WI38 (cell line): ENCODE data around the gene P2RY12.

Source experiments
- H3K4me3 ChIP-seq: 2 replicates; pipeline ENCODE4 v1.5.1; 2011; ENCODE audit warnings: low read depth, mild to moderate bottlenecking, control low read depth, low read length
- TF ChIP-seq, protein P1 (sequence below): IDR thresholded peaks from 2 replicates; pipeline ENCODE4 v1.5.1; 2012; ENCODE audit warnings: low read depth, mild to moderate bottlenecking, control low read depth, low read length

Gene P2RY12

GRCh38 chr3:151309566-151309965 lies 75.0 kb downstream of the P2RY12 start:
- TF ChIP-seq, protein P1, sequence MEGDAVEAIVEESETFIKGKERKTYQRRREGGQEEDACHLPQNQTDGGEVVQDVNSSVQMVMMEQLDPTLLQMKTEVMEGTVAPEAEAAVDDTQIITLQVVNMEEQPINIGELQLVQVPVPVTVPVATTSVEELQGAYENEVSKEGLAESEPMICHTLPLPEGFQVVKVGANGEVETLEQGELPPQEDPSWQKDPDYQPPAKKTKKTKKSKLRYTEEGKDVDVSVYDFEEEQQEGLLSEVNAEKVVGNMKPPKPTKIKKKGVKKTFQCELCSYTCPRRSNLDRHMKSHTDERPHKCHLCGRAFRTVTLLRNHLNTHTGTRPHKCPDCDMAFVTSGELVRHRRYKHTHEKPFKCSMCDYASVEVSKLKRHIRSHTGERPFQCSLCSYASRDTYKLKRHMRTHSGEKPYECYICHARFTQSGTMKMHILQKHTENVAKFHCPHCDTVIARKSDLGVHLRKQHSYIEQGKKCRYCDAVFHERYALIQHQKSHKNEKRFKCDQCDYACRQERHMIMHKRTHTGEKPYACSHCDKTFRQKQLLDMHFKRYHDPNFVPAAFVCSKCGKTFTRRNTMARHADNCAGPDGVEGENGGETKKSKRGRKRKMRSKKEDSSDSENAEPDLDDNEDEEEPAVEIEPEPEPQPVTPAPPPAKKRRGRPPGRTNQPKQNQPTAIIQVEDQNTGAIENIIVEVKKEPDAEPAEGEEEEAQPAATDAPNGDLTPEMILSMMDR: no peak
- H3K4me3 ChIP-seq: no peak overlapping the region

- TF ChIP-seq, protein P1: no peak
- H3K4me3 ChIP-seq: no peak overlapping the region
Measured at GRCh38 chr3:151307583-151308488, 76.7 kb downstream of the P2RY12 start.

GRCh38 chr3:151307131-151307530 lies 77.4 kb downstream of the P2RY12 start:
- TF ChIP-seq, protein P1: no peak
- H3K4me3 ChIP-seq: no peak overlapping the region

DNA sequence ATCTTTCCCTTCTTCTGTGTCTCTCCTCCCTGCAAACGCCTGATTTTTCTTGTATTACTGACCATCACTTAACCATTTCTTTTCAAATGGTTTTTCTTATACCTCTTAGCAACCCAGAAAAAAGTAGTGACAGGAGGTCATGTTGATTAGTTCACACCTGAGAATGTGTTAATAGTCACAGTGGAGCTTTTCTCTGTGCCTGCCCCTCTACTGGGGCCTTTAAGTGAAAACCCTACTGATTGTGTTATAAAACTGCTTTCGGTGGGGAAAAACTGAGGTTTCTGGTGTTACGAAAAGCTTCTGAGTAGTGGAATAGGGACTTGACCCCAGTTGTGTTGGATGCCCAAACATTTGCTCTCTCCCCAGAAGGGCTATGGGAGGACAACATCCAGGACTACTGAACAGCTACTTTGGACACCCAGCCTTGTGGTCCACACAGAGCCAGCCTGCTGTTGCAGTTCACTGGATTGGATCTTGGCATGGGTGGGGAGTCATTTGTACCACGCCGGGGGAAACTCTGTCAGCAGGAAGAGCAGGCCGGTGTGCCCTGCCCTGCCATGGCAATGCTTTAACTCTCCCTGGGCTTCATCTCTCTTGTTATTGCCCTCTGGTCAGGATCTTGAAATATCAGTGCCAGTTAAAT lies 78.3 kb downstream of the P2RY12 start:
- H3K4me3 ChIP-seq: no peak overlapping the region
- TF ChIP-seq, protein P1: no peak

GRCh38 chr3:151305775-151306151 lies 78.8 kb downstream of the P2RY12 start:
- H3K4me3 ChIP-seq: no peak overlapping the region
- TF ChIP-seq, protein P1: no peak

- no peak overlapping the region for H3K4me3 ChIP-seq
Measured at GRCh38 chr3:151305060-151305774, 79.3 kb downstream of the P2RY12 start.

More at GRCh38 chr3:151305060-151305774, 79.3 kb downstream of the P2RY12 start:
- TF ChIP-seq, protein P1: no peak
